Hindlimb muscle (tissue), 1 donor: Measurements from ENCODE around the gene HOXA13. TPM values are rescaled to one million over a fixed set of nuclear protein-coding genes. Genes with fewer than 3 reads are reported as not detected.

ENCODE experiments used
- DNase-seq: peaks from one replicate; pipeline ENCODE4 v3.0.0-alpha.2; 2013
- polyA plus RNA-seq: library from polyadenylated mRNA; unstranded; fragments of 120-200 nt; gene quantifications from one replicate; pipeline ENCODE4 v1.2.1, GENCODE V29; 2013; ENCODE audit not compliant: insufficient read length

HOXA13 gene
- polyA plus RNA-seq, 1 donor: not detected

DNA sequence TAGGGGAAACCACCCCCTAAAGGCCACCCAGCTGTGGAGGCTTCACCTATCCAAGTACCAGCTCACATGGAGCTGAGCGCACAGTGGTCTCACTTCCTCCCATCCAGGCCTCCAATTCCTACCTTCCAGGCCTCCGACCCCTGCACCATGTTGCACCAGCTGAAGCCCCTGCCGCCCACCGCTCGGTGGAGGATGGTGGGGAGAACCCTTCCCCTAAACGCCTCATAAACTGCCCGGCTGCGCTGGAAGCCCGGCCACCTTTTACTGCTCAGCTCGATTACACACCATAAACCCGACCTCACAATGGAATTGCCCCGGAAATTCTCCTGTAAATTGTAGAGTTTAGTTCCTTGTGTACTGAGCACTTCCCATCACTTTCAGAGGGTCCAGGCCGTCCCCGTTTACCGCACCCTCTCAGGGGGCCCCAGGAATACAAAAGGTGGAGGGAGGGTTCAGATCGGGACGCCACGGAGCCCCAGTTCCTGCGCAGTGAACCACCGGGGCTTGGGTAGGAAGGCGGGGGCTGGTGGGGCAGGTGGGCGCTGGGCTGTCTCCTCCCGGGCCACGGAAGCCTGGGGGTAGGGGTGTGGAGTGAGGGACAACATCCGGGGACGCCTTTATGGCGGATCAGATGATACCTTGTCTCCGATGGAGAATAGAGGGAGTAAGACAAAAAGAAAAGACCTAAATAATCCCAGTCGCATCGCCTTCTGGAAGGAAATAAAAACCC is 42.0 kb downstream of the HOXA13 start:
- no peak for DNase-seq

DNA sequence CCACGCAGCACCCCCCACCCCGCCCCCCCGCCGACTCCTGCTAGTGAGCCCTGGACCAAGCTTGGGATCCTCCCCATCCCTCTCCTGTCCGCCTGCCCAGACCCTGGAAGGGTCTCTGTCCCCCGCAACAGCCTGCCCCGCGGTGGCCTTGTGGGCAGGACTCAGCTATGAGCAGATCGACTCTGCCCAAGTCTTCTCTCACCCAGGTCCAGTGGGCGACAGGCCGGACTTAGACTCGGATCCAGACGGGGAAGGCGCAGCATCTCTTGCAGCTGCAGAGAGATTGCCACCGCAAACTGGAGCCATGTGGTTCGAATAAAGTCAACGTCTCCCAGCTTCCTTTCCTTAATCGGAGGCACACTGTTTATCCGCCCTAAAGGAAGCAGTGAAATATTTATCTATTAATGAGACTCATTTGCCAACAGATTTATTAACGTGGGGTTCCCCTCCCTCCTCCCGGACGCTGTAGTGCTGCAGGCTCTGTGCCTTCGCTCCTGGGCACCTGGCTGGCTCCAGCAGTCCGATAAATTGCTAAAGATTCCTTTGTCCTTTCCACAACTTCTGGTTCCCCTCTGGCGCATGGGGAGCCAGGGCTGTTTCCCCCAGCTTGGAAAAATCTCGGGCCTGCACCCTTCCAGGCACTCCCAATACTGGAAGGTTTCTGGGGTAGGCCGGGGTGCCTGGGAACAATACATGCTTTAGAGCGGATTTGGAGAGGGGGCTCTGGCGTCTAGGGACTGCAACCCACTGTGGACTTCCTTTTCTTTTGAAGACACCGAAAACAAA is 42.8 kb downstream of the HOXA13 start:
- DNase-seq: no peak

DNA sequence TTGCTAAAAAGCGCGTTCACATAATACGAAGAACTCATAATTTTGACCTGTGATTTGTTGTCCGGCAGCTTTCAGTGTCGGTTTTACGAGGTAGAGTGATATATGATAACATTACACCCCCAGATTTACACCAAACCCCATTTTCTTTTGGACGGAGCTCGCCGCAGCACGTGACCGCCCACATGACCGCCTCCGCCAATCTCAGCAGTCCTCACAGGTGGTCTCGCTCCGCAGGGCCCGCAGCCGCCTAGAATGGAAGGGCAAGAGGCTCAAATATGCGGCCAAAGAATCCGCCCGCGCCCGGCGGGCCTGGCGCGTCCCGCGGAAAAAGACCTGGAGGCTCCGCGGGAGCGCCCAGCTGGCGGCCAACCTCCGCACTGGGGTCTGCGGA is 43.4 kb downstream of the HOXA13 start, which contains the start of gene HOXA7:
Gene HOXA7 (minus strand): TSS at position 168 of the 391 bp plus-strand sequence. CDS start 130 bp downstream, at position 38.
- peak; percentile 88 for DNase-seq

GRCh38 chr7:27155816-27156507 is 43.9 kb downstream of the HOXA13 start:
- peak; percentile 59 for DNase-seq

DNA sequence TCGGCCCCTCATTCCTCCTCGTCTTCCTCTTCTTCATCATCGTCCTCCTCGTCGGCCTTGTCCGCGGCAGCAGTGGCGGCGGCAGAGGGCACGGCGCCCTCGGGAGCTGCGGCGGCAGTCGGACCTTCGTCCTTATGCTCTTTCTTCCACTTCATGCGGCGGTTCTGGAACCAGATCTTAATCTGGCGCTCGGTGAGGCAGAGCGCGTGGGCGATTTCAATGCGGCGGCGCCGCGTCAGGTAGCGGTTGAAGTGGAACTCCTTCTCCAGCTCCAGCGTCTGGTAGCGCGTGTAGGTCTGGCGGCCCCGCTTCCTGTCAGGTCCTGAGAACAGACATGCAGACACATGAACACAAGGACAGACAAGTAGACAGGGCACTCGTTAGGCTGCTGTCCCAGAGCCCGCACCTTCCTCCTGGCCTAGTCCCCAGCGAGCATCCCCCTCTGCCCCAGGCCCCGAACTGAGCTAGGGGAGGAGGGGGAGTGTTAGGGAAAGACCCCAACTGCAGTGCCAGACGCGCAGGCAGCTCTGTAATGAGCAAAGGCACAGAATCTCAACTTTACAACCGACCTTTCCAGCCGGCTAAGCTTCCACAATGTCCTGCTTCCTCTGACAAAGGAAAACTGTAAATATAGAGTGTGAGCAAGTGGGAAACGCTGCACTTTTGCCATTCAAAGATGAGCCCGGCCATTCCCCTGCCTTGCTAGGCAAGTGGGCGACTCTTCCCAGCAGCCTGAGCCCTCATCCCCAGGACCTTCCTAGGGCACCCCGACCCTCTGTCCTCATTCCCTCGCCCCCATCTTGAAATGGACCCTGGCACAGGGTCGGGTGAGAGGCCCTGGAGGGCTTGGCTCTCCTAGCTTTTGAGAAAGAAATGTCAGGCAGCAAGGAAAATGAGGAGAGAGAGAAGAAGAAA is 44.7 kb downstream of the HOXA13 start:
- DNase-seq: no peak

DNA sequence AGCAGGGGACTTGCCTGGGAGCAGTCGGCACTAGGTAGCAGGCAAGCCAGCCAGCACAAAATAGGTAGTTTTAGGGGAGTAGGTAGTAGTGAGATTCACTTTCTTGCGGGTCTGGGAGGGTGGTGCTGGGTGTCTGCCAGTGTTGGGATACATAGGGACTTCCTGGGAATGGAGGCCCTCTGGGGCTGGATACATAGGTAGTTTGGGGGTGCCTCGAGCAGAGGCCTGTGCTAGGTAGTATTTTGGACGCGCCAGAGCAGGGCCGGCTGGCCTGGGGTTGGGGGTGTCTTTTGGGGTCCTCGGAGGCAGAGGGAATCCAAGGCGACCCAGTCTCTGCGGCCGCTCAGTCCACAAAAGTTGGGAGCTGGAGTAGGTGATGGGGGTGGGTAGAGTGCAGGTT is 45.5 kb downstream of the HOXA13 start:
- no peak for DNase-seq

- DNase-seq: no peak
Measured at GRCh38 chr7:27153526-27153925, 46.4 kb downstream of the HOXA13 start.

DNA sequence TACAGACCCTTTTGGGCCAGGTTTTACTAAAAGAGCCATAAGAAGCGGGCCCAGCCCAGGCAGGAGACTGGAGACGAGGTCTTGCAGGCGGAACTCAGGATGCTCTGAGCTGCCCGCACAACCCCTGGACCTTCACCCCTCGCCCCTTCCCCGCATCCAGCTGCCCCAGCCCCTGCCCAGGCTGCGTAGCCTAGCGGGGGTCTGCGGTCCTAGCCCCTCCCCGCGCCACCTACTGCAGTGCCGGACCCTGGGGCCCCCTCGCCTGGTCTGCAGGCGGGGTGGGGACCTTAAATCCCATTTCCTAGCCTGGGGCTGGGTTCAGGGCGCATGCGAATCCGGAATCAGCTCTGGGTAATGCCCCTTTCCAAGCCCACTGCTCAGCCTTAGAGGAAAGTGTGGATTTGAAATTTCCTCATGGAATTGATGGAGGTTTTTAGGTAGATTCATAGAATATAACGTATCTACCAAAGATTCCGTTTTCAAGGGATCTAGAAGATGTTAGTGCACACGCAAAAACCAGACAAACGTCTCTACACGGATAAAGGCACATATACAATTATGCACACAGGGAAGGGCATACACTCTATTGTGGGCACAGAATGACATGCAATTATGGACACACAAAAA is 47.0 kb downstream of the HOXA13 start:
- DNase-seq: no peak

GRCh38 chr7:27151931-27152815 is 47.7 kb downstream of the HOXA13 start, which contains the start of gene HOXA3:
TSS of gene HOXA3 (minus strand) at chr7:27152583. CDS start at chr7:27110640, 41,943 bp downstream.
- DNase-seq: peak; percentile 79

GRCh38 chr7:27151341-27151930 is 48.5 kb downstream of the HOXA13 start:
- peak; percentile 63 for DNase-seq

GRCh38 chr7:27150568-27151340 is 49.1 kb downstream of the HOXA13 start:
- DNase-seq: peak; percentile 88

GRCh38 chr7:27149842-27150567 is 49.9 kb downstream of the HOXA13 start:
- DNase-seq: no peak

DNA sequence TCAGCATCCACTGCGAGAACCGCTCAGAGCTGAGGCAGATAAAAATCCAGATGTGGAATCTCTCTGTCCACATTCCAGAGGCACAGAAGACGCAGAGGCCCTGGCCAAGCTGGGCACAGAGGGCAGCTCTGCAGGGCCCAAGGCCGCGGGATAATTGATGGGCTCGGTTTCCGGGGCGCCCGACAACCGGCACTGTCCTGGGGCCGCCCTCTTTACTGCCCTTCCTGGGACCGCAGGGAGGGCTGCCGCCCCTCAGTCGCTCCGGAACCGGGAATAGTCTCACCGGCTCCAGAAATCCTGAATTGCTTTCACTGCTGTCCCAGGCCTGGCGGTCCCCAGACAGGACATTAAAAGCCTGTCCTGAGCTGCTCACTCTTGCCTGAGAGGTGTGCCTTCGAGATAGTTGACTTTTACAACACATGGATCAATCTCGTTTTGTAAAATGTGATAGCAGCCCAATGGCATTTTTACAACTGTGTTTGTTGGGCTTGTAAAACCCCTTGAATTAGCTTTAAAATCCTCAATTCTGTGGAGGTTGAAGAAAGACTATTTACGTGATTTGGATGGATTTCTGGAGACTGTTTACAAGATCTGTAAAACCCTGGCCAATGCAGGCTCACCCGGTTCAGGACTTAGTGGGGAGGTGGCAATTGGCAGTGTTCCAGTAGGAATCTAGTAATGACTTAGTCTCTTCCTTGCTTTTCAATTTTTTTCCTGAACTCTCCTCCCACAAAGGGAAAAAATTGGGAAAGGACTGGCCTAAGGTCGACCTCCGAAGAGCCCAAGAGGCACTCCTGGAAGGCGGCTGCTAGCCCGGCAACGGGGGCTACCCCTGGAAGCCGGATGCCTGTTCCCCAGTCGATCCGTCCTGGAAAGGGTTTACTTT is 50.9 kb downstream of the HOXA13 start:
- no peak for DNase-seq

DNA sequence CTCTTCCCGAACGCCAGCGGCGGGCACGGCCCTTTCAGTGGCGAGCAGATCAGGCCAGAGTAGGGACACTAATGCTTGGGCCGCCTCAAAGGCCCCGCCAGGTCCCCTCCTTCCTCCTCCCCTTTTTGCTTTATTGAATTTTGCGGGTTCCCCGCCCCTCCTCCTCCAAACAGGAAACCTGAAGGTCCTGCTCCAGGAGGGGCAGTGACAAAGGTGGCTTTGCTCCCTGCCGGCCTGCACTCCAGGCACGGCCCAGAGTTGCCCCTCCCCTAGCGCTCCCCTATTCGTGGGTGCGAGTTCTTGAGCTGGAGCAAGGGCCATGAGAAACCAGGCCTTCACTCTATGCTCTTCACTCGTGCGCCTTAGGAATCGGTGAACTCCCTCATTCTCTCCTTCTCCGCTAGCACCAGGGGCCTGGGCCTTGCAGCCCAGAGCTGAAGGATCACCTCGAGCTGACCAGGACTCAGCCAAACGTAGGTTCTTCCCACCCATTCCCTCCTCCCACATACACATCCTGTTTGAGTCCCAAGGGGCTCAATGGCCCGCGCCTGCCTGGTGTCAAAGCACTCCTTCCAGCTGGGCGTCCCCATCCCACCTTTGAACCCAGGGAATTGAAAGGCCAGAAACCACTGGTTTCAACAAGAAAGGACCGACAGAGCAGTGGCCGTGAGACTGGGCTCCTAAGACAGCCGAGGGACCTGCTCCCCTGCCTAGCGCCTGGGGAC is 51.7 kb downstream of the HOXA13 start:
- no peak for DNase-seq

GRCh38 chr7:27147199-27148030 is 52.5 kb downstream of the HOXA13 start, which contains the start of gene HOXA6:
TSS of gene HOXA6 (minus strand) at chr7:27147774. CDS start at chr7:27147749, 25 bp downstream.
- DNase-seq: no peak
